ENCODE measurements around the gene SLC25A23.

The SLC25A23 gene

GRCh38 chr19:6452899-6453298, 6.7 kb downstream of the SLC25A23 start:
- DNase-seq (ENCODE audit: low read depth) = no peak
- no peak for TF ChIP-seq CTCF (conservative IDR thresholded peaks at IDR 0.05; ENCODE audit: low read depth, low read length)
- H3K4me3 ChIP-seq (ENCODE audit: low read depth, low read length) = no peak overlapping the region

- no peak for DNase-seq (ENCODE audit: low read depth)
- no peak overlapping the region for H3K4me3 ChIP-seq (ENCODE audit: low read depth, low read length)
- TF ChIP-seq CTCF (conservative IDR thresholded peaks at IDR 0.05; ENCODE audit: low read depth, low read length) = no peak
Observed at GRCh38 chr19:6452223-6452614, 7.4 kb downstream of the SLC25A23 start.

- no peak overlapping the region for H3K4me3 ChIP-seq (ENCODE audit: low read depth, low read length)
- TF ChIP-seq CTCF (conservative IDR thresholded peaks at IDR 0.05; ENCODE audit: low read depth, low read length) = no peak
- no peak for DNase-seq (ENCODE audit: low read depth)
Observed at GRCh38 chr19:6451583-6452222, 7.9 kb downstream of the SLC25A23 start.

- TF ChIP-seq CTCF (conservative IDR thresholded peaks at IDR 0.05; ENCODE audit: low read depth, low read length) = no peak
- H3K4me3 ChIP-seq (ENCODE audit: low read depth, low read length) = no peak overlapping the region
- DNase-seq (ENCODE audit: low read depth) = no peak
Observed at GRCh38 chr19:6450166-6450565, 9.4 kb downstream of the SLC25A23 start.

GRCh38 chr19:6448045-6448444, 11.5 kb downstream of the SLC25A23 start:
- DNase-seq (ENCODE audit: low read depth) = no peak
- TF ChIP-seq CTCF (conservative IDR thresholded peaks at IDR 0.05; ENCODE audit: low read depth, low read length) = no peak
- H3K4me3 ChIP-seq (ENCODE audit: low read depth, low read length) = no peak overlapping the region

GRCh38 chr19:6446452-6446851, 13.1 kb downstream of the SLC25A23 start:
- H3K4me3 ChIP-seq (ENCODE audit: low read depth, low read length) = no peak overlapping the region
- DNase-seq (ENCODE audit: low read depth) = no peak
- no peak for TF ChIP-seq CTCF (conservative IDR thresholded peaks at IDR 0.05; ENCODE audit: low read depth, low read length)

GRCh38 chr19:6443986-6444385, 15.6 kb downstream of the SLC25A23 start:
- TF ChIP-seq CTCF (conservative IDR thresholded peaks at IDR 0.05; ENCODE audit: low read depth, low read length) = no peak
- no peak overlapping the region for H3K4me3 ChIP-seq (ENCODE audit: low read depth, low read length)
- no peak for DNase-seq (ENCODE audit: low read depth)

All from choroid plexus epithelial cell (primary cell).